RWPE2 (cell line): ENCODE measurements around the gene DDAH2.
A peak's percentile ranks its signal among the peaks of the same experiment; 100 is the strongest.

ENCODE experiments used
- ATAC-seq: fragments of 200-7000 bp; cut with Tn5 transposase; 3 replicates; pipeline ENCODE4 v1.9.1; 2021; ENCODE audit warnings: low read depth
- DNase-seq: peaks from one replicate; pipeline ENCODE4 v3.0.0-alpha.2; 2020; ENCODE audit warnings: low spot score
- H3K27ac ChIP-seq: fragments of 450-650 bp; 2 replicates; pipeline ENCODE4 v1.5.1; 2017; ENCODE audit warnings: mild to moderate bottlenecking; ENCODE audit not compliant: poor library complexity, severe bottlenecking
- H3K27me3 ChIP-seq: fragments of 250-450 bp; sonication (Bioruptor Pico); 2 replicates; pipeline ENCODE4 v1.5.1; 2021; ENCODE audit warnings: mild to moderate bottlenecking, moderate library complexity; ENCODE audit not compliant: insufficient read depth, poor library complexity, severe bottlenecking
- H3K36me3 ChIP-seq: fragments of 250-450 bp; sonication (Bioruptor Pico); 2 replicates; pipeline ENCODE4 v1.5.1; 2020; ENCODE audit warnings: low read depth, mild to moderate bottlenecking, moderate library complexity
- H3K4me1 ChIP-seq: fragments of 250-450 bp; sonication (Bioruptor Pico); 2 replicates; pipeline ENCODE4 v1.5.1; 2021; ENCODE audit warnings: mild to moderate bottlenecking, moderate library complexity; ENCODE audit not compliant: insufficient read depth, poor library complexity, severe bottlenecking
- H3K4me3 ChIP-seq: fragments of 250-450 bp; sonication (Bioruptor Pico); 2 replicates; pipeline ENCODE4 v1.5.1; 2021; ENCODE audit warnings: mild to moderate bottlenecking, moderate library complexity; ENCODE audit not compliant: severe bottlenecking
- H3K9me3 ChIP-seq: fragments of 250-450 bp; sonication (Bioruptor Pico); 2 replicates; pipeline ENCODE4 v1.5.1; 2021; ENCODE audit warnings: mild to moderate bottlenecking, moderate library complexity; ENCODE audit not compliant: severe bottlenecking
- CTCF ChIP-seq: fragments of 450-650 bp; IDR thresholded peaks from one replicate; pipeline ENCODE4 v1.5.1; 2017; ENCODE audit warnings: mild to moderate bottlenecking, moderate library complexity; ENCODE audit not compliant: poor library complexity, severe bottlenecking

DDAH2 gene, protein sequence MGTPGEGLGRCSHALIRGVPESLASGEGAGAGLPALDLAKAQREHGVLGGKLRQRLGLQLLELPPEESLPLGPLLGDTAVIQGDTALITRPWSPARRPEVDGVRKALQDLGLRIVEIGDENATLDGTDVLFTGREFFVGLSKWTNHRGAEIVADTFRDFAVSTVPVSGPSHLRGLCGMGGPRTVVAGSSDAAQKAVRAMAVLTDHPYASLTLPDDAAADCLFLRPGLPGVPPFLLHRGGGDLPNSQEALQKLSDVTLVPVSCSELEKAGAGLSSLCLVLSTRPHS

GRCh38 chr6:31728767-31729514 lies at the start of gene DDAH2:
DDAH2 (minus strand) TSS chr6:31729299; CDS start chr6:31729161, 138 bp downstream.
- ATAC-seq = peak; percentile 29
- DNase-seq = no peak
- peaks cover 6% of the 10 kb centered on the region for H3K4me1 ChIP-seq
- peak within 1 kb of the TSS; percentile 63 for H3K27ac ChIP-seq
- TF ChIP-seq CTCF = no peak
- no peaks in the 10 kb centered on the region for H3K9me3 ChIP-seq
- no peaks in the 10 kb centered on the region for H3K27me3 ChIP-seq
- H3K36me3 ChIP-seq = peaks cover 38% of the 10 kb centered on the region
- peak within 1 kb of the TSS; percentile 66 for H3K4me3 ChIP-seq

DNA sequence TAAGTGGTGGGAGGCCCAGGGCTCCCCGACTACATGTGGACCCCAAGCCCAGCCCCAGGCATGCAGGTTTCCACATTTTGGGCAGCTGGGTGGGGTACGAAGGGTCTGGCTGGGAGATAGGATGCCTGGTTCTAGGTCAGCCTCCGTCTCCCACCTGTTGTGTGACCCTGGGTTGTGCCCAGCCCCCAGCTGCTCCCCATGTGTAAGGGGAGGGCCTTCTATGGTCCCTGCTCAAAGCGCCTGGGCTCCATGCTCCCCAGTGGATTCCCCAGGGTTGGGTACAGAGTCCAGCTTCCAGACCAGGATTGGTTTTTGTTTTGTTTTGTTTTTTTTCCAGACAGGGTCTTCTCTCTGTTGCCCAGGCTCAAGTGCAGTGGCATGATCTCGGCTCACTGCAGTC lies 49.1 kb upstream of the DDAH2 start:
- TF ChIP-seq CTCF = no peak
- Histone ChIP-seq H3K4me1 (peaks cover 19% of the 10 kb centered on the region), H3K4me3 (no peak overlapping the region), H3K36me3 (peaks cover 33% of the 10 kb centered on the region), H3K27ac (peak overlapping the region; percentile 73), H3K9me3 (no peaks in the 10 kb centered on the region), H3K27me3 (no peaks in the 10 kb centered on the region)
- ATAC-seq (no peak), DNase-seq (no peak)

DNA sequence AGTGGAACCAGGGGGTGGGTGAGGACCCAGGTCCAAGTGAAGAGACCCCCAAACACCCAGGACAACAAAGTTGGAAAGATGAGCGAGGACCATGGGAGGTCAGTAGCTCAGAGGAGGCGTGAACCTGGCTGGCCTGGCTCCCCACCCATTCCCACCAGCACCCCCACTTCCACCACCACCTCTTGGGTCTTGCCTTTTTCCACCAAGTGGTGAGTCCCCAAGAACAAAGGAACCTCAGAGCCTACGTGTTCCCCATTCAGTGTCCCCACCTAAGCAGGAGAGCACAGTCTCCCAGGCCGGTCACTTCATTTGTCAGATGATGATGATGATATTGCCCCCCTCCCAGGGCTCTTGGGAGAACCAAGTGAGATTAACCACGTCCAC lies 48.6 kb upstream of the DDAH2 start:
- peaks cover 28% of the 10 kb centered on the region for H3K36me3 ChIP-seq
- DNase-seq (no peak), ATAC-seq (no peak)
- H3K4me3 ChIP-seq = no peak overlapping the region
- no peak for TF ChIP-seq CTCF
- H3K9me3 ChIP-seq = no peaks in the 10 kb centered on the region
- peak overlapping the region; percentile 73 for H3K27ac ChIP-seq
- H3K4me1 ChIP-seq = peaks cover 19% of the 10 kb centered on the region
- no peaks in the 10 kb centered on the region for H3K27me3 ChIP-seq

GRCh38 chr6:31776989-31777666 lies 48.0 kb upstream of the DDAH2 start, which contains the start of gene VWA7:
VWA7 (minus strand) TSS chr6:31777328; CDS start chr6:31776779, 549 bp downstream.
- Histone ChIP-seq H3K36me3 (peaks cover 23% of the 10 kb centered on the region), H3K9me3 (no peaks in the 10 kb centered on the region), H3K4me3 (peak within 1 kb of the TSS; percentile 0), H3K4me1 (peaks cover 19% of the 10 kb centered on the region), H3K27me3 (no peaks in the 10 kb centered on the region), H3K27ac (peak within 1 kb of the TSS; percentile 73)
- peak; percentile 92 for ATAC-seq
- no peak for TF ChIP-seq CTCF
- DNase-seq = peak; percentile 94
